GM21529 (cell line): Measurements from ENCODE around the gene DNAJC7.

Experiments used
- ATAC-seq: cut with Tn5 transposase; IDR thresholded peaks from one replicate; pipeline ENCODE4 v1.9.1; 2021; ENCODE audit not compliant: unreplicated experiment

DNAJC7 gene

GRCh38 chr17:41928693-41929251 lies 88.5 kb downstream of the DNAJC7 start:
- ATAC-seq: no peak
